Glutamatergic neuron (in vitro differentiated cells): Measurements from ENCODE around the gene ATG4B. TPM values are rescaled to one million over a fixed set of nuclear protein-coding genes. Genes with fewer than 3 reads are reported as not detected.

Experiments
- DNase-seq: peaks from one replicate; pipeline ENCODE4 v3.0.0; 2022
- H3K27ac Mint-ChIP-seq: one replicate; pipeline ENCODE4 v1.8.0; 2020; ENCODE audit warnings: mild to moderate bottlenecking, mixed read lengths, inconsistent platforms; ENCODE audit not compliant: unreplicated experiment
- H3K27me3 Mint-ChIP-seq: one replicate; pipeline ENCODE4 v1.8.0; 2020; ENCODE audit warnings: mild to moderate bottlenecking, moderate library complexity, mixed read lengths, inconsistent platforms; ENCODE audit not compliant: unreplicated experiment
- H3K36me3 Mint-ChIP-seq: one replicate; pipeline ENCODE4 v1.8.0; 2020; ENCODE audit warnings: mild to moderate bottlenecking, mixed read lengths, inconsistent platforms; ENCODE audit not compliant: unreplicated experiment
- H3K4me1 Mint-ChIP-seq: one replicate; pipeline ENCODE4 v1.8.0; 2020; ENCODE audit warnings: mild to moderate bottlenecking, low read depth, mixed read lengths, inconsistent platforms; ENCODE audit not compliant: unreplicated experiment
- H3K4me3 Mint-ChIP-seq: one replicate; pipeline ENCODE4 v1.8.0; 2020; ENCODE audit warnings: mild to moderate bottlenecking, mixed read lengths, inconsistent platforms; ENCODE audit not compliant: unreplicated experiment
- H3K9me3 Mint-ChIP-seq: one replicate; pipeline ENCODE4 v1.8.0; 2020; ENCODE audit warnings: mild to moderate bottlenecking, moderate library complexity, mixed read lengths, inconsistent platforms; ENCODE audit not compliant: unreplicated experiment
- CTCF ChIP-seq: fragments of 200-600 bp; sonication (generic); IDR thresholded peaks from one replicate; pipeline ENCODE4 v1.5.0; 2021; ENCODE audit not compliant: partially characterized antibody, unreplicated experiment
- total RNA-seq: library from RNA; stranded (reverse); fragmentation: NEBNext Ultra II Directional; extraction: Animal tissue kit (Norgen Biotek cat#: 25700); gene quantifications from one replicate; pipeline ENCODE4 v1.2.1, GENCODE V29; 2021; ENCODE audit not compliant: unreplicated experiment

ATG4B gene
- total RNA-seq, 1 donor from 2014 or later: 115 TPM

- no peak overlapping the region for H3K27ac Mint-ChIP-seq
Measured at GRCh38 chr2:241654551-241654950, 17.1 kb downstream of the ATG4B start.

GRCh38 chr2:241655516-241656189, 18.2 kb downstream of the ATG4B start:
- H3K27ac Mint-ChIP-seq: no peak overlapping the region

More at GRCh38 chr2:241654551-241654950, 17.1 kb downstream of the ATG4B start:
- DNase-seq: no peak
- Mint-ChIP-seq H3K27me3 (peaks cover 2% of the 10 kb centered on the region), H3K36me3 (no peaks in the 10 kb centered on the region), H3K4me1 (no peaks in the 10 kb centered on the region), H3K4me3 (no peak overlapping the region), H3K9me3 (peaks cover 7% of the 10 kb centered on the region)
- TF ChIP-seq CTCF: no peak

GRCh38 chr2:241656190-241656741, 18.8 kb downstream of the ATG4B start:
- H3K27me3 Mint-ChIP-seq: no peaks in the 10 kb centered on the region
- no peak overlapping the region for H3K4me3 Mint-ChIP-seq
- no peak for DNase-seq
- H3K9me3 Mint-ChIP-seq: peaks cover 7% of the 10 kb centered on the region
- no peak overlapping the region for H3K27ac Mint-ChIP-seq
- H3K4me1 Mint-ChIP-seq: peaks cover 4% of the 10 kb centered on the region
- H3K36me3 Mint-ChIP-seq: no peaks in the 10 kb centered on the region
- no peak for TF ChIP-seq CTCF

More at GRCh38 chr2:241655516-241656189, 18.2 kb downstream of the ATG4B start:
- Mint-ChIP-seq H3K4me3 (no peak overlapping the region), H3K27me3 (peaks cover 2% of the 10 kb centered on the region), H3K9me3 (peaks cover 7% of the 10 kb centered on the region), H3K36me3 (no peaks in the 10 kb centered on the region), H3K4me1 (peaks cover 1% of the 10 kb centered on the region)
- no peak for DNase-seq
- no peak for TF ChIP-seq CTCF

- Mint-ChIP-seq H3K4me1 (peaks cover 4% of the 10 kb centered on the region), H3K4me3 (no peak overlapping the region), H3K9me3 (peaks cover 7% of the 10 kb centered on the region), H3K27ac (peak overlapping the region; percentile 64), H3K36me3 (no peaks in the 10 kb centered on the region), H3K27me3 (no peaks in the 10 kb centered on the region)
- TF ChIP-seq CTCF: no peak
- DNase-seq: no peak
Measured at GRCh38 chr2:241657786-241658254, 20.3 kb downstream of the ATG4B start.

GRCh38 chr2:241658296-241658695, 20.8 kb downstream of the ATG4B start:
- Mint-ChIP-seq H3K4me3 (no peak overlapping the region), H3K27me3 (no peaks in the 10 kb centered on the region), H3K36me3 (no peaks in the 10 kb centered on the region), H3K27ac (no peak overlapping the region), H3K9me3 (peaks cover 7% of the 10 kb centered on the region), H3K4me1 (peaks cover 4% of the 10 kb centered on the region)
- TF ChIP-seq CTCF: no peak
- DNase-seq: no peak
